ENCODE data around the gene PUM1. TPM values are rescaled to one million over a fixed set of nuclear protein-coding genes. Genes with fewer than 3 reads are reported as not detected.

PUM1 gene
- total and polyA plus RNA-seq, 2 of the 8 experiments (the other 6 are each of a cell fraction or from before 2014, with no cell fraction given): 122 to 177 TPM

GRCh38 chr1:30896905-30897304 is 168.6 kb downstream of the PUM1 start:
- Histone ChIP-seq H3K14ac (ENCODE audit: insufficient read length) (no peak overlapping the region), H3K9me3 (ENCODE audit: insufficient read depth in 2 of 2, low read depth in 1 of 2, low read length in 1 of 2) (no peaks in the 10 kb centered on the region), H2AFZ (ENCODE audit: low read length) (no peak overlapping the region), H3K18ac (ENCODE audit: extremely low read depth, low read length) (no peak overlapping the region), H3K4me2 (ENCODE audit: insufficient read depth in 1 of 2, low read depth in 2 of 2, low read length in 2 of 2) (no peak overlapping the region), H4K8ac (ENCODE audit: extremely low read depth, insufficient read depth, low read length) (no peak overlapping the region), H3K23me2 (ENCODE audit: low read depth, low read length) (peaks cover 7% of the 10 kb centered on the region; the same call in 1 of the 2 replicates), H2BK120ac (replicated peaks; ENCODE audit: low read depth, low read length) (no peak overlapping the region), H3K4ac (replicated peaks; ENCODE audit: insufficient read length, low read depth, low read length) (no peak overlapping the region), H2AK5ac (ENCODE audit: low read depth, low read length) (no peak overlapping the region), H2BK5ac (ENCODE audit: low read depth, low read length) (no peak overlapping the region), H4K5ac (ENCODE audit: insufficient read length, low read depth, low read length) (no peak overlapping the region), H3K23ac (ENCODE audit: insufficient read length) (no peak overlapping the region), H4K91ac (replicated peaks; ENCODE audit: insufficient read length, low read length) (no peak overlapping the region), H3K27me3 (replicated peaks in 1 of 4; ENCODE audit: control insufficient read depth in 3 of 4, extremely low read depth in 1 of 4, insufficient read depth in 3 of 4, low read length in 3 of 4) (peaks cover 0 to 3% (median 0%) of the 10 kb centered on the region in 4 experiments; a peak in 1 of 7 replicates), H2BK20ac (ENCODE audit: low read length) (no peak overlapping the region), H2BK12ac (ENCODE audit: low read depth, low read length) (no peak overlapping the region), H2BK15ac (ENCODE audit: low read length) (no peak overlapping the region), H3K4me1 (replicated peaks in 1 of 4; ENCODE audit: control insufficient read depth in 3 of 4, insufficient read depth in 4 of 4, low read length in 3 of 4) (peaks cover 0 to 19% (median 8%) of the 10 kb centered on the region in 4 experiments; a peak in 5 of 7 replicates), H3K79me2 (ENCODE audit: control insufficient read depth in 1 of 2, insufficient read depth in 2 of 2, low read length in 2 of 2) (peaks cover 0 to 3% of the 10 kb centered on the region in 2 experiments; a peak in 1 of 4 replicates), H3K27ac (ENCODE audit: low read depth, low read length) (no peak overlapping the region), H3K9ac (replicated peaks in 1 of 4; ENCODE audit: extremely low read depth in 1 of 4, low read depth in 3 of 4, low read length in 3 of 4) (no peak overlapping the region), H4K20me1 (replicated peaks in 1 of 2; ENCODE audit: control insufficient read depth in 1 of 2, insufficient read depth in 2 of 2, low read length in 2 of 2) (peaks cover 0 to 17% of the 10 kb centered on the region in 2 experiments), H3K79me1 (ENCODE audit: low read depth, low read length) (peaks cover 8% of the 10 kb centered on the region), H3K56ac (replicated peaks; ENCODE audit: insufficient read length, low read depth, low read length) (no peak overlapping the region), H3K4me3 (ENCODE audit: extremely low read depth in 1 of 4, insufficient read depth in 2 of 4, low read depth in 3 of 4, low read length in 4 of 4) (no peak overlapping the region), H3K36me3 (ENCODE audit: control insufficient read depth in 2 of 4, insufficient read depth in 4 of 4, low read length in 3 of 4) (no peaks in the 10 kb centered on the region)
- TF ChIP-seq SIRT6 (IDR thresholded peaks at IDR 0.05; ENCODE audit: low read length): no peak
- no peak for TF ChIP-seq GTF2F1 (IDR thresholded peaks at IDR 0.05; ENCODE audit: borderline replicate concordance, low read depth, low read length)
- no peak for TF ChIP-seq TAF7 (optimal IDR thresholded peaks at IDR 0.05; ENCODE audit: borderline replicate concordance, low read depth, low read length)
- TF ChIP-seq, protein P1, sequence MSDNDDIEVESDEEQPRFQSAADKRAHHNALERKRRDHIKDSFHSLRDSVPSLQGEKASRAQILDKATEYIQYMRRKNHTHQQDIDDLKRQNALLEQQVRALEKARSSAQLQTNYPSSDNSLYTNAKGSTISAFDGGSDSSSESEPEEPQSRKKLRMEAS (IDR thresholded peaks at IDR 0.05): no peak
- TF ChIP-seq CBX8 (IDR thresholded peaks at IDR 0.05; ENCODE audit: borderline replicate concordance, low read depth, low read length): no peak
- TF ChIP-seq BRCA1 (IDR thresholded peaks at IDR 0.05; ENCODE audit: low read depth, low read length): no peak
- TF ChIP-seq TAF1 (IDR thresholded peaks at IDR 0.05; ENCODE audit: low read depth, low read length): no peak
- TF ChIP-seq POLR2A (IDR thresholded peaks at IDR 0.05; ENCODE audit: control extremely low read depth in 1 of 2, low read depth in 2 of 2, low read length in 2 of 2): no peak
- TF ChIP-seq KDM1A (IDR thresholded peaks at IDR 0.05; ENCODE audit: borderline replicate concordance, low read length): no peak
- TF ChIP-seq RNF2 (IDR thresholded peaks at IDR 0.05; ENCODE audit: borderline replicate concordance, low read depth, low read length, missing control alignments, poor library complexity, severe bottlenecking): no peak
- TF ChIP-seq HDAC6 (IDR thresholded peaks at IDR 0.05; ENCODE audit: low read depth, low read length): no peak
- POLR2A ChIA-PET (ENCODE audit: partially characterized antibody): interaction anchor here (0.6 to 2.8 kb wide), 6 partner anchors 10 to 95 kb away, joined by 3 to 8 read pairs (median 5); no protein-coding TSS in a partner anchor
- DNase-seq (ENCODE audit: low read depth in 1 of 2, low spot score in 2 of 2) (no peak), FAIRE-seq (no peak)
- CTCF ChIA-PET (ENCODE audit: partially characterized antibody): interaction anchor here (1.0 to 13.1 kb wide), 9 partner anchors 9 to 173 kb away, joined by 3 to 164 read pairs (median 4); partner anchors contain the start of gene MATN1
- WGBS, 2 experiments (ENCODE audit: extremely low coverage in 1 of 2, insufficient coverage in 1 of 2, insufficient read length in 1 of 2, insufficient replicate concordance in 2 of 2, low coverage in 1 of 2, low lambda C conversion rate in 2 of 2, missing lambda C conversion rate in 1 of 2): 83% methylated on average over 2 of the region's 2 CpGs; no CpG with 5 or more reads in 1 of the 2 experiments

Data from H1 (cell line).